Measurements from ENCODE around the gene WIPF3. TPM values are rescaled to one million over a fixed set of nuclear protein-coding genes. Genes with fewer than 3 reads are reported as not detected.

WIPF3 gene
- total RNA-seq, 1 experiment from 2014 or later = 0.26 TPM

DNA sequence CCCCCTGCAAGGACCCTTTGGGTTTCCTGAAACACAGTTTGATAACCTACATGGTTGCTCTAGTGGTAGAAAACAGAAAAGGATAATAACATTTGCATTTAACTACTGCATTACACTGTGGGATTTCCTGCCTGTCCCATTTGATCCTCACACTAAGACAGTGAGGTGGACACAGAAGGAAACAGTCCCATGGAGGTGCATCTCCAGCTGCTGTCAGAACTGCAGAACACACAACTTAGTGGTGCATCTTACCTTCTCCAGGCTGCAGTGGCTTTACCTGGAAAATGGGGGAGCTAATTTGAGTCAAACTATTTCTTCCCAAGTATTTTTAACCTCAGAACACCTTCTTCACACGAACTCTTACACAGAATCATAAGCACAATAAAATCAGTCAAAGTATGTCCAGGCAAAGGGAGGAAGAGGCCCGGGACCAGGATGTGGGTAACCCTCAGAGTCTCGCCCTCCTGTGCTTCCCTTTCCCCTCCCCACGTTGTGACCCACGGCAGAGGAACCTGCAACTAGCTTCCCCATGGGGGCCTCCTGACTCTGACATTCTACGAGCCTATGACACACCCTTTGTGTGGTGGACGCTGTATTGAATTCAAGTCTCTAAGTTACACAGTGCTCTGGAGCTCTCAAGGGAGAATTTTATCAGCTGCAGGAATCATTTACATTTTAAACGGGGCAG lies 149.6 kb downstream of the WIPF3 start:
- peaks cover 10% of the 10 kb centered on the region; the same call in 1 of the 2 replicates for H3K36me3 ChIP-seq (ENCODE audit: low read depth)
- intact Hi-C loops (cut with micrococcal nuclease; ENCODE audit: unreplicated experiment) = no loop called here
- CTCF ChIA-PET = no interaction called here

GRCh38 chr7:29956487-29956836 lies 150.2 kb downstream of the WIPF3 start:
- POLR2A ChIA-PET (ENCODE audit: unreplicated experiment) = interaction anchor here (0.7 kb wide), 1 partner anchor 187 kb away, joined by 4 read pairs; no protein-coding TSS in a partner anchor
- peaks cover 10% of the 10 kb centered on the region; the same call in 1 of the 2 replicates for H3K36me3 ChIP-seq (ENCODE audit: low read depth)

More for the DNA sequence above, 149.6 kb downstream of the WIPF3 start:
- no peak for TF ChIP-seq EZH2 (IDR thresholded peaks at IDR 0.05; ENCODE audit: low read depth)
- TF ChIP-seq, protein P1, sequence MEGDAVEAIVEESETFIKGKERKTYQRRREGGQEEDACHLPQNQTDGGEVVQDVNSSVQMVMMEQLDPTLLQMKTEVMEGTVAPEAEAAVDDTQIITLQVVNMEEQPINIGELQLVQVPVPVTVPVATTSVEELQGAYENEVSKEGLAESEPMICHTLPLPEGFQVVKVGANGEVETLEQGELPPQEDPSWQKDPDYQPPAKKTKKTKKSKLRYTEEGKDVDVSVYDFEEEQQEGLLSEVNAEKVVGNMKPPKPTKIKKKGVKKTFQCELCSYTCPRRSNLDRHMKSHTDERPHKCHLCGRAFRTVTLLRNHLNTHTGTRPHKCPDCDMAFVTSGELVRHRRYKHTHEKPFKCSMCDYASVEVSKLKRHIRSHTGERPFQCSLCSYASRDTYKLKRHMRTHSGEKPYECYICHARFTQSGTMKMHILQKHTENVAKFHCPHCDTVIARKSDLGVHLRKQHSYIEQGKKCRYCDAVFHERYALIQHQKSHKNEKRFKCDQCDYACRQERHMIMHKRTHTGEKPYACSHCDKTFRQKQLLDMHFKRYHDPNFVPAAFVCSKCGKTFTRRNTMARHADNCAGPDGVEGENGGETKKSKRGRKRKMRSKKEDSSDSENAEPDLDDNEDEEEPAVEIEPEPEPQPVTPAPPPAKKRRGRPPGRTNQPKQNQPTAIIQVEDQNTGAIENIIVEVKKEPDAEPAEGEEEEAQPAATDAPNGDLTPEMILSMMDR (conservative IDR thresholded peaks at IDR 0.05) = no peak
- Histone ChIP-seq H3F3A (ENCODE audit: insufficient read depth, low read depth) (no peaks in the 10 kb centered on the region), H3K9me3 (ENCODE audit: insufficient read depth, low read depth) (no peaks in the 10 kb centered on the region), H3K27ac (no peak overlapping the region), H3K79me2 (ENCODE audit: low read depth) (no peaks in the 10 kb centered on the region), H2AFZ (no peak overlapping the region), H3K27me3 (ENCODE audit: insufficient read depth, low read depth) (no peaks in the 10 kb centered on the region), H3K9me2 (ENCODE audit: insufficient read depth) (no peaks in the 10 kb centered on the region), H3K4me1 (replicated peaks; ENCODE audit: insufficient read depth) (no peaks in the 10 kb centered on the region), H3K4me3 (no peak overlapping the region), H3K4me2 (no peak overlapping the region), H4K20me1 (ENCODE audit: insufficient read depth) (no peaks in the 10 kb centered on the region)
- BruUV-seq (replicated peaks) = no TSS peak
- DNase-seq = no peak
- POLR2A ChIA-PET (ENCODE audit: unreplicated experiment) = no interaction called here

GRCh38 chr7:29957521-29958310 lies 151.4 kb downstream of the WIPF3 start:
- no peaks in the 10 kb centered on the region for H4K20me1 ChIP-seq (ENCODE audit: insufficient read depth)
- intact Hi-C loops (cut with micrococcal nuclease; ENCODE audit: unreplicated experiment) = no loop called here
- no peak overlapping the region for H2AFZ ChIP-seq
- ChIA-PET POLR2A (ENCODE audit: unreplicated experiment) (no interaction called here), CTCF (no interaction called here)
- H3K9me3 ChIP-seq (ENCODE audit: insufficient read depth, low read depth) = no peaks in the 10 kb centered on the region
- no peak for DNase-seq
- no peaks in the 10 kb centered on the region for H3F3A ChIP-seq (ENCODE audit: insufficient read depth, low read depth)
- no peak overlapping the region for H3K27ac ChIP-seq
- no peak for TF ChIP-seq EZH2 (IDR thresholded peaks at IDR 0.05; ENCODE audit: low read depth)
- TF ChIP-seq, protein P1 (conservative IDR thresholded peaks at IDR 0.05) = no peak
- H3K4me2 ChIP-seq = no peak overlapping the region
- H3K27me3 ChIP-seq (ENCODE audit: insufficient read depth, low read depth) = no peaks in the 10 kb centered on the region
- no TSS peak for BruUV-seq (replicated peaks)
- no peaks in the 10 kb centered on the region for H3K79me2 ChIP-seq (ENCODE audit: low read depth)
- no peaks in the 10 kb centered on the region for H3K4me1 ChIP-seq (replicated peaks; ENCODE audit: insufficient read depth)
- H3K9me2 ChIP-seq (ENCODE audit: insufficient read depth) = no peaks in the 10 kb centered on the region
- peaks cover 10% of the 10 kb centered on the region; the same call in 1 of the 2 replicates for H3K36me3 ChIP-seq (ENCODE audit: low read depth)
- H3K4me3 ChIP-seq = no peak overlapping the region

More at GRCh38 chr7:29956487-29956836, 150.2 kb downstream of the WIPF3 start:
- Histone ChIP-seq H4K20me1 (ENCODE audit: insufficient read depth) (no peaks in the 10 kb centered on the region), H3K4me3 (no peak overlapping the region), H3K27me3 (ENCODE audit: insufficient read depth, low read depth) (no peaks in the 10 kb centered on the region), H3K79me2 (ENCODE audit: low read depth) (no peaks in the 10 kb centered on the region), H3K9me3 (ENCODE audit: insufficient read depth, low read depth) (no peaks in the 10 kb centered on the region), H3K9me2 (ENCODE audit: insufficient read depth) (no peaks in the 10 kb centered on the region), H3K4me2 (no peak overlapping the region), H3K4me1 (replicated peaks; ENCODE audit: insufficient read depth) (no peaks in the 10 kb centered on the region), H3F3A (ENCODE audit: insufficient read depth, low read depth) (no peaks in the 10 kb centered on the region), H3K27ac (no peak overlapping the region), H2AFZ (no peak overlapping the region)
- CTCF ChIA-PET = no interaction called here
- DNase-seq = peak in 1 of 2 experiments; percentile 3
- no peak for TF ChIP-seq EZH2 (IDR thresholded peaks at IDR 0.05; ENCODE audit: low read depth)
- TF ChIP-seq, protein P1 (conservative IDR thresholded peaks at IDR 0.05) = no peak
- BruUV-seq (replicated peaks) = no TSS peak
- intact Hi-C loops (cut with micrococcal nuclease; ENCODE audit: unreplicated experiment) = no loop called here
